GM18519 (cell line): ENCODE measurements around the gene WTAP.

Experiments
- ATAC-seq: cut with Tn5 transposase; IDR thresholded peaks from one replicate; pipeline ENCODE4 v1.9.1; 2021; ENCODE audit warnings: mild to moderate bottlenecking, moderate library complexity; ENCODE audit not compliant: unreplicated experiment, low FRiP score

The WTAP gene

DNA sequence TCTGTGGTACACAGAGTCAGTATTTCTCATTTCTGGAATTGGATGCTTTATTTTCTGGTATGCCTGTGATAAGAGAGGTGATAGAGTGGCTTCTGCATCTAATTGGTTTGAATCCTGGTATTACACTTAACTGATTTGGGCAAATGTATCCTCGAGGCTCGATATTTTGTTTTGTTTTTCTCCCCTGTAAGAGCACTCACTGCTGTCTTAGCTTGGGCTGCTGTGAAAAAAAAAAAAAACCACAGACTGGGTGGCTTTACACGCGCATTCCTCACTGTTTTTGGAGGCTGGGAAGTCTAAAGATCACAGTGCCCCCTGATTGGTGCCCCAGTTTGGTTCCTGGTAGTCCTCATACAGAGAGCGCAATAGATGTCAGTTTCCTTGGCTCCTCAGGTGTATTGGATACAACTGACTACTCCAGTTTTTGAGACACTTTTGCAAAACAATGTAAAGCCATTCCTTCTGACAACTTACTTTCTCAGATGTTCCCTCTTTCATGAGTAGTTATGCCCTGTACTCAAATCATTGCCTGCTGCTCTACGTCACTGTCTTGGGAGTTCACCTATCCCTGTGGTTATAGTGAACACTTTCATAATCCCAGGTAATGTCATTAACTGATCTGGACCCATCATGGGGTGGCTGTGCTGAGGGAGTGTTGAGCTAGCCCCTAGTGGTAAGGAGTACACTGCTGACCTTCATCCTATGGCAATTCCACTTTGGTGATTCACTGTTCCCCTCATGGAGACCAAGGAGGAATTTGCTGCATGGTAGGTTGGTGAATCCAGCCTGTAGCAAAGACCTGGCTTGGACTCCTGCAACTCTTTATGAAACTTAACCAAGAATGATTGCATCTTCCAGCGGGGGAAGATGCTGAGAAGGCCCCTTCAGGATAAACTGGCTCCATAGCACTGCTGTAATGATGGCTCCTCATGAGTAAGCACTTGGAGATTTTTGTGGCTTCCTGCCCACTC, 31.0 kb downstream of the WTAP start:
- ATAC-seq: no peak

DNA sequence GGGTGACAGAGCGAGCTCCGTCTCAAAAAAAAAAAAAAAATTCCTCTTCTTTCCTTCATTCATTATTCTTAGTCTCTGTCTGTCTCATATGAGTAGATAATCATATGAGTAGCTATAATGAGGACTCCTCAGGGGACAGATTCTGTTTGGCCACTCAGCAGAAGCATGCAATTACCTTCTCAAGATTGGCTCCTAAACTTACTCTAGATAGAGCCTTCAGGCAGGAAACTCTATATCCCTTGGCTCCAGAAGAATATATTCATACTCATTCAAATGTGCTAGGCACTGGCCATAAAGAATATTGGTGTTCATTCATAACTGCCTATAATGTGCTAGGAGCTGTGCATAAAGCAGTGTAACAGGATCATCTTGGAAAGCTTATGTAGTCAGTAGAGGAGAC, 32.3 kb downstream of the WTAP start:
- no peak for ATAC-seq

- no peak for ATAC-seq
Observed at GRCh38 chr6:159760602-159761057, 33.3 kb downstream of the WTAP start.

- no peak for ATAC-seq
Observed at GRCh38 chr6:159761129-159761872, 34.0 kb downstream of the WTAP start.

DNA sequence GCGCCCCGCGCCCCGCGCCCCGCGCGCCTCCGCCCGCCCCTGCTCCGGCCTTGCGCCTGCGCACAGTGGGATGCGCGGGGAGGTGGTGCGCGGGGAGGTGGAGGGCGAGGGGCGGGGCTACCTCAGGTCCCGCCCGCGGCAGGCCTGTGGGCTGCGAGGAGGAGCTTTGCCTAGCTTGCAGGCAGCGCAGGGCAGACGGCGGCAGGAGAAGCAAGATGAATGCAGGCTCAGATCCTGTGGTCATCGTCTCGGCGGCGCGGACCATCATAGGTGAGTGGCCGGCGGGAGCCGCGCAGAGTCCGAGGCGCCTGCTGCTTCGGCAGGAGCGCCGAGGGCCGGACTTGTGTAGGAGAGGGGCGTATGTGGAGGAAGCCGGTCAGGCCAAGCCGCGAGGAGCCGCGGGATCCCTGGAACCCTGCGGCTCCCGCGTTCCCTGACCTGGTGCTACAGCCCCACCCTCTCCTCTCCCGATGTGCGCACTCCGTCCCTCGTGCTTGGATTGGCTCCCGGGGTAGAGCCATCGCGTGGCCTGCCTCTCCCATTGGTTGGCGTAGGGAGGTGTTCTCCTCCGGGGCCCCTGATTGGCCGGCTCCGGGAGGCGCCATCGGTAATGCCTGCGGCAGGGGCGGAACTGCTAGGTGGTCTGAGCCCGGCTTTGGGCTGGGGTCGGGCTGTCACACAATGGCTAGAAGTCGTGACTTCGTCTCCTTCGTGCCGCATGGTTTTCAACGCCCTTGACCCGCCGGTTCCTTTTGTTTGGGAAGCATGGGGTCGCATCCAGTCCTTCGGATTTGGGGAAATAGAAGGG, 34.8 kb downstream of the WTAP start, which contains the start of gene ACAT2:
Gene ACAT2, plus strand, starts transcription at position 173 of the 808 bp plus-strand sequence. Its CDS starts 43 bp downstream, at position 216.
- peak; percentile 94 for ATAC-seq

DNA sequence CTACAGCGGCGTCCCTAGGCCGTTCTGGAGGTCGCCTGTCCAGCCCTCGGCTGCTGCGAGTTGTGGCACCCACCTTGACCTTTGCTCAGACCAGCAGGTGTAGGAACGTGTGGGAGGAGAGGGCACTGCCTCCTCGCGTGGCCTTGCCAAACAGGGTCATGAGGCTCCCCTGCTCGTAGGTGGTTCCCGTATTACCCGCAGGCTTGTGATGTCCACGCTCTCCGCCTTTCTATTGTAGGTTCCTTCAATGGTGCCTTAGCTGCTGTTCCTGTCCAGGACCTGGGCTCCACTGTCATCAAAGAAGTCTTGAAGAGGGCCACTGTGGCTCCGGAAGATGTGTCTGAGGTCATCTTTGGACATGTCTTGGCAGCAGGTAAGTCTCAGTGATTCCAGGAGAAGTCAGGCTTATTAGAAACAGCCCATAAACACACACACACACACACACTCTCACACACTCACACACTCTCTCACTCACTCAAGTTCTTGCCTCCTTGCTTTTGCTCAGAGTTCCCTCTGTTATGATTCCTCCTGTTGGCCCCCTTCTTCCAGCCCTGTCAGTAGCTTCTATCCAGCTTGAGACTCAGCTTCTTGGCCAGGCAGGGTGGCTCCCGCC, 35.5 kb downstream of the WTAP start:
- ATAC-seq: no peak

DNA sequence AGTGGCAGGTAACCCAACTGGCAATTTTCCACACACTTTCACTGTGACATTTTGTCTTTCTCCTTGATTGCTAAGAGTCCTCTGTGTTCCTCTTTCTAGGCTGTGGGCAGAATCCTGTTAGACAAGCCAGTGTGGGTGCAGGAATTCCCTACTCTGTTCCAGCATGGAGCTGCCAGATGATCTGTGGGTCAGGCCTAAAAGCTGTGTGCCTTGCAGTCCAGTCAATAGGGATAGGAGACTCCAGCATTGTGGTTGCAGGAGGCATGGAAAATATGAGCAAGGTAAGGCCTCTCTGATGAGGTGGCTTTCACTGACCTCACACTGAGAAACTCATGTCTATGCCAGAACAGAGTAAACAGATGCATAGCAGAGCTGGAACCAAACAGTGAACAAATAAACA, 39.6 kb downstream of the WTAP start:
- ATAC-seq: no peak

- ATAC-seq: no peak
Observed at GRCh38 chr6:159769470-159769869, 42.2 kb downstream of the WTAP start.

- no peak for ATAC-seq
Observed at GRCh38 chr6:159772196-159772595, 44.9 kb downstream of the WTAP start.

DNA sequence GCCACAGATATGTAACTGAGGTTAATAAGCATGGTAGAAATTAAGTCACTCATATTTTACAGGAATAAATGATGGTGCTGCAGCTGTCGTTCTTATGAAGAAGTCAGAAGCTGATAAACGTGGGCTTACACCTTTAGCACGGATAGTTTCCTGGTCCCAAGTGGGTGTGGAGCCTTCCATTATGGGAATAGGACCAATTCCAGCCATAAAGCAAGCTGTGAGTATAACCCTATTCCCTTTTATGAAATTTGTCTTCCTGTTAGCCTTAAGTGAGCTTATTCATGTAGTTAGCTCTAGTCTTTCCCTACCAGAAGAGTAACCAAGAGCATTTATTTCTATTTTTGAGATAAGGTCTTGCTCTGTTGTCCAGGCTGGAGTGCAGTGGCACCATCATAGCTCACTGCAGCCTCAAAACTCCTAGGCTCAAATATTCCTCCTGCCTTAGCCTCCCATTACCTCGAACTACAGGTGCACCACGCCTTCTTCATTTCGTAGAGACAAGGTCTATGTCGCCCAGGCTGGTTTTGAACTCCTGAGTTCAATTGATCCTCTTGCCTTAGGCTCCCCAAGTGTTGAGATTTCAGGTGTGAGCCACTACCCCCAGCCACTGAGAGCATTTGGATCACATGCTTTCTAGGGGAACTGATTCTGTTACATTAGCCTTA, 50.1 kb downstream of the WTAP start:
- ATAC-seq: no peak

- no peak for ATAC-seq
Observed at GRCh38 chr6:159778131-159778530, 50.8 kb downstream of the WTAP start.

DNA sequence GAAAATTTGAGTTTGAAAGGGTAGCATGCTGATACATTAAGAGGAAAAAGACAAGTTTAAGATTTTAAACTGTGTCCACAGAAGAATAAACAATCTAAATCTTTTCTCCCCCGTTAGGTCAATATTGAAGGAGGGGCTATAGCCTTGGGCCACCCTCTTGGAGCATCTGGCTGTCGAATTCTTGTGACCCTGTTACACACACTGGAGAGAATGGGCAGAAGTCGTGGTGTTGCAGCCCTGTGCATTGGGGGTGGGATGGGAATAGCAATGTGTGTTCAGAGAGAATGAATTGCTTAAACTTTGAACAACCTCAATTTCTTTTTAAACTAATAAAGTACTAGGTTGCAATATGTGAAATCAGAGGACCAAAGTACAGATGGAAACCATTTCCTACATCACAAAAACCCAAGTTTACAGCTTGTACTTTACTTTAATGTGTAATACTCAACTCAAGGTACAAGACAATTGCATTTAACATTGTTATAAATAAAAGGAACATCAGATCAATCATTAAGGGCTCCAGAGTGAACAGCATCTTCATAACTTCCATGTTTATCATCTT, 51.3 kb downstream of the WTAP start:
- ATAC-seq: no peak

- ATAC-seq: no peak
Observed at GRCh38 chr6:159788276-159788675, 61.0 kb downstream of the WTAP start.

DNA sequence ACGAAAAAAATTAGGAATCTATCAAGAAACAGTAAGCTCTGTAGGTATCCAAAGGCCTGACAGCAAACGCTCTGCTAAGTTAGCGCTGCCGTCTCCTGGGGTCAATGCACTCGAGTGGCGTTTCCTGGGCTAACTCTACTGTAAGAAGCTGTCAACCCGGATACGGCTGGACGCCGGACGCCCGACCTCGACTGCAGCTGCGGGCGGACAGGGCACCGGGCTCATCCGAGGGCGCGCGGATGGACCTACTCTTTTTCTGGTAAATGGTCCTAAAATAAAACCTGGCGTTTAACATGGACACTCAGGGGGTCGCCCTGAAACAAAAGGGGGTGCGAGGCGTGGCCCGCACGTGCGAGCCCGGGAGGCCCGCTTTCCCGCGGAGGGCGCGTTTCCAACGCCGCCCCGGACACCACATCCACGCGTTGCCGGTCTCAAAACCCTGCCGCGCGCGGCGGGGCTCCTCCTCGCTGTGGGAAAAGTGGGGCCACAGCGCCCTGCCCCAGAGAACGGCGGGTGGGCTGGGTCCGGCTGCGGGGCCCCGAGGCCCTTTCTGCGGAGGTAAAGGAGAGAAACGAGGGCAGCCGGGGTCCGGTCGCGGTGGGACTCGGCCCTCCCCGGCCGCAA, 61.6 kb downstream of the WTAP start:
- ATAC-seq: no peak

DNA sequence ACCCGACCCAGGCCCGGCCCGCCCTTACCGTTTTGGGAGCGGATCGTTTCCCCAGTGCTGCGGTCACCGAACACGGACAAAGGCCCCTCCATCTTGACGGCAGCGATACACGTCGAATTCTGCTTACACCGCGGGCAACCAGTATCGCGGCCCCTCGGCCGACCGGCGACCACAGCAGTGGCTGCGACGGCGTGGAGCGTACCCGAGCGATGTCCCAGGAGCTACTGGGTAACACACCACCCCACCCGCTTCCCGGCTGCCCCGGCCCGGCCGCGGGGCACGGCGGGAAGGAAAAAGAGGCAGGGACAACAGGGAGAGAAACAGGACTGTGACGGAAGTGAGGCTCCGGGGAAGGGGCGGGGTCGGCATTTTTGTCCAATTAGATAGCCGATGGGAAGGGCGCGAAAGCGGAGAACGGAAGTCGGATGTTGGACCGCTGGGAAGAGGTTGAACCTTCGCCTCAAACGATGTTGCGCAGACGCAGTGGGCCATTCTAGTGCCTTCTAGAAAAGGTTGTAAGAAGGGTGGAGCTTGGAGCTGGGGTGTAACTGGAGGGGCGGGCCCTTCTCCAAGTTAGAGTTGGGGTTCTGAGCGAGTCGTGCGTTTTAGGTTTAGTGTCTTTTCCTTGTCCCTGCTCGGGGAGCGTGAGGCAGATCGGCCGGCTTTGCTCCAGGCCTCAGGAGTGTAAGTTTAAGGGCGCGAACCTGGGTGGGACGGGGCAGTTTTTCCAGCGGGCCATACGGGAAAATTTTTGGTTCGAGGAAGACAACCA, 62.3 kb downstream of the WTAP start, which contains the start of gene TCP1:
Gene TCP1, minus strand, starts transcription at position 226 of the 772 bp plus-strand sequence. Its CDS starts 134 bp downstream, at position 92.
- ATAC-seq: peak; percentile 63

- peak; percentile 85 for ATAC-seq
Observed at GRCh38 chr6:159790149-159790955, 63.0 kb downstream of the WTAP start, which contains the start of gene MRPL18. Gene MRPL18 (plus strand): TSS chr6:159790467. CDS start chr6:159790588, 121 bp downstream.
